A673 (cell line): ENCODE data around the gene VAPB.
"Not testable (repeated sequence)": the region's sequence is repeated elsewhere in the genome, so short reads cannot be mapped to it uniquely, and the experiment has no call there.

ENCODE experiments used
- EZH2 ChIP-seq: fragments of 200-600 bp; sonication (generic); IDR thresholded peaks from 2 replicates; pipeline ENCODE4 v1.6.1; 2017; ENCODE audit warnings: borderline replicate concordance, low read depth, mild to moderate bottlenecking, mixed read lengths, antibody characterized with exemption, low read length; ENCODE audit not compliant: poor library complexity, severe bottlenecking
- TF ChIP-seq, protein P1 (sequence below): fragments of 300-800, 200-600 bp; sonication (generic); conservative IDR thresholded peaks from 2 replicates; pipeline ENCODE4 v1.5.1; 2017; ENCODE audit warnings: low read depth, mild to moderate bottlenecking, antibody characterized with exemption, low read length, moderate library complexity, mixed read lengths

DNA sequence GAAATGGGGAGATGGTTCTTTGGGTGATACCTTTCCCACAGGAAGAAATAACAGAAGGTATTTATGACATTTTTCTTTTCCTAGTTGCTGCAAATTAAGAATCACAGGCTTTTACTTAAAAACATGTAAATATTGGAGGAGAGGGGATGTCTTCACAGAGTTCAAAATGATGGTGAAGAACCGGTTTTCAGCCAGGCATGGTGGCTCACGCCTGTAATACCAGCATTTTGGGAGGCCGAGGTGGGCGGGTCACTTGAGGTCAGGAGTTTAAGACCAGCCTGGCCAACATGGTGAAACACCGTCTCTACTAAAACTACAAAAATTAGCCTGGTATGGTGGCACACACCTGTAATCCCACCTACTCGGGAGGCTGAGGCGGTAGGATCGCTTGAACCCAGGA is 15.7 kb upstream of the VAPB start:
- TF ChIP-seq, protein P1, sequence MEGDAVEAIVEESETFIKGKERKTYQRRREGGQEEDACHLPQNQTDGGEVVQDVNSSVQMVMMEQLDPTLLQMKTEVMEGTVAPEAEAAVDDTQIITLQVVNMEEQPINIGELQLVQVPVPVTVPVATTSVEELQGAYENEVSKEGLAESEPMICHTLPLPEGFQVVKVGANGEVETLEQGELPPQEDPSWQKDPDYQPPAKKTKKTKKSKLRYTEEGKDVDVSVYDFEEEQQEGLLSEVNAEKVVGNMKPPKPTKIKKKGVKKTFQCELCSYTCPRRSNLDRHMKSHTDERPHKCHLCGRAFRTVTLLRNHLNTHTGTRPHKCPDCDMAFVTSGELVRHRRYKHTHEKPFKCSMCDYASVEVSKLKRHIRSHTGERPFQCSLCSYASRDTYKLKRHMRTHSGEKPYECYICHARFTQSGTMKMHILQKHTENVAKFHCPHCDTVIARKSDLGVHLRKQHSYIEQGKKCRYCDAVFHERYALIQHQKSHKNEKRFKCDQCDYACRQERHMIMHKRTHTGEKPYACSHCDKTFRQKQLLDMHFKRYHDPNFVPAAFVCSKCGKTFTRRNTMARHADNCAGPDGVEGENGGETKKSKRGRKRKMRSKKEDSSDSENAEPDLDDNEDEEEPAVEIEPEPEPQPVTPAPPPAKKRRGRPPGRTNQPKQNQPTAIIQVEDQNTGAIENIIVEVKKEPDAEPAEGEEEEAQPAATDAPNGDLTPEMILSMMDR: not testable (repeated sequence)
- TF ChIP-seq EZH2: not testable (repeated sequence)
